ENCODE results near the gene PPP6R2. TPM values are rescaled to one million over a fixed set of nuclear protein-coding genes. Genes with fewer than 3 reads are reported as not detected.

PPP6R2 gene
- total RNA-seq, 1 donor from 2014 or later, result 32.6 TPM

GRCh38 chr22:50309601-50309991 lies 33.5 kb upstream of the PPP6R2 start:
- Mint-ChIP-seq H3K27me3 (ENCODE audit: insufficient read depth, low read depth) (peaks cover 3% of the 10 kb centered on the region), H3K36me3 (peaks cover 5% of the 10 kb centered on the region), H3K4me3 (no peak overlapping the region), H3K9me3 (no peaks in the 10 kb centered on the region), H3K4me1 (peaks cover 14% of the 10 kb centered on the region), H3K27ac (no peak overlapping the region)
- H4K20me1 ChIP-seq (ENCODE audit: low read depth), result peaks cover 18% of the 10 kb centered on the region
- H3K79me2 ChIP-seq (ENCODE audit: low read depth), result peaks cover 24% of the 10 kb centered on the region
- H3K9me3 ChIP-seq (ENCODE audit: low read depth), result no peaks in the 10 kb centered on the region
- H2AFZ ChIP-seq (replicated peaks), result no peak overlapping the region
- H3K36me3 ChIP-seq, result no peaks in the 10 kb centered on the region
- H3K4me1 ChIP-seq, result peaks cover 28% of the 10 kb centered on the region
- TF ChIP-seq CTCF (IDR thresholded peaks at IDR 0.05) (no peak), EZH2 (IDR thresholded peaks at IDR 0.05) (no peak), EZH2phosphoT487 (IDR thresholded peaks at IDR 0.05) (no peak)
- H3K4me3 ChIP-seq, result no peak overlapping the region
- no peak overlapping the region for H3K27ac ChIP-seq
- no peak for DNase-seq (ENCODE audit: low spot score)
- no peak overlapping the region for H3K4me2 ChIP-seq
- H3K9ac ChIP-seq, result no peak overlapping the region
- H3K27me3 ChIP-seq, result no peaks in the 10 kb centered on the region
- H3F3A ChIP-seq (ENCODE audit: low read depth), result peaks cover 21% of the 10 kb centered on the region

- Histone ChIP-seq H3K4me1 (peaks cover 25% of the 10 kb centered on the region), H3K4me3 (no peak overlapping the region), H3K9ac (no peak overlapping the region), H3K36me3 (no peaks in the 10 kb centered on the region), H3K4me2 (no peak overlapping the region), H3K27me3 (no peaks in the 10 kb centered on the region), H2AFZ (replicated peaks) (no peak overlapping the region), H4K20me1 (ENCODE audit: low read depth) (peaks cover 12% of the 10 kb centered on the region), H3K9me3 (ENCODE audit: low read depth) (no peaks in the 10 kb centered on the region), H3F3A (ENCODE audit: low read depth) (peaks cover 21% of the 10 kb centered on the region), H3K27ac (no peak overlapping the region), H3K79me2 (ENCODE audit: low read depth) (peaks cover 18% of the 10 kb centered on the region)
- no peaks in the 10 kb centered on the region for H3K9me3 Mint-ChIP-seq
- peak overlapping the region; percentile 37 for H3K27ac Mint-ChIP-seq
- peaks cover 3% of the 10 kb centered on the region for H3K27me3 Mint-ChIP-seq (ENCODE audit: insufficient read depth, low read depth)
- DNase-seq (ENCODE audit: low spot score), result peak; percentile 77
- TF ChIP-seq EZH2phosphoT487 (IDR thresholded peaks at IDR 0.05) (no peak), CTCF (IDR thresholded peaks at IDR 0.05) (no peak), EZH2 (IDR thresholded peaks at IDR 0.05) (no peak)
- H3K4me1 Mint-ChIP-seq, result peaks cover 14% of the 10 kb centered on the region
- H3K36me3 Mint-ChIP-seq, result peaks cover 5% of the 10 kb centered on the region
- no peak overlapping the region for H3K4me3 Mint-ChIP-seq
Measured at GRCh38 chr22:50310031-50310722, 33.0 kb upstream of the PPP6R2 start.

- Histone ChIP-seq H3K79me2 (ENCODE audit: low read depth) (peaks cover 10% of the 10 kb centered on the region), H3K4me1 (peaks cover 20% of the 10 kb centered on the region), H3F3A (ENCODE audit: low read depth) (peaks cover 21% of the 10 kb centered on the region), H3K4me3 (no peak overlapping the region), H3K9ac (no peak overlapping the region), H4K20me1 (ENCODE audit: low read depth) (peaks cover 4% of the 10 kb centered on the region), H3K36me3 (no peaks in the 10 kb centered on the region), H3K9me3 (ENCODE audit: low read depth) (no peaks in the 10 kb centered on the region), H3K4me2 (no peak overlapping the region), H3K27me3 (no peaks in the 10 kb centered on the region), H3K27ac (no peak overlapping the region), H2AFZ (replicated peaks) (no peak overlapping the region)
- Mint-ChIP-seq H3K9me3 (no peaks in the 10 kb centered on the region), H3K4me3 (no peak overlapping the region), H3K27ac (no peak overlapping the region), H3K4me1 (peaks cover 11% of the 10 kb centered on the region), H3K27me3 (ENCODE audit: insufficient read depth, low read depth) (peaks cover 3% of the 10 kb centered on the region), H3K36me3 (peaks cover 3% of the 10 kb centered on the region)
- DNase-seq (ENCODE audit: low spot score), result no peak
- TF ChIP-seq CTCF (IDR thresholded peaks at IDR 0.05) (no peak), EZH2phosphoT487 (IDR thresholded peaks at IDR 0.05) (no peak), EZH2 (IDR thresholded peaks at IDR 0.05) (no peak)
Measured at GRCh38 chr22:50310949-50311444, 32.1 kb upstream of the PPP6R2 start.
